ENCODE measurements around the gene PGBD5.

DNA sequence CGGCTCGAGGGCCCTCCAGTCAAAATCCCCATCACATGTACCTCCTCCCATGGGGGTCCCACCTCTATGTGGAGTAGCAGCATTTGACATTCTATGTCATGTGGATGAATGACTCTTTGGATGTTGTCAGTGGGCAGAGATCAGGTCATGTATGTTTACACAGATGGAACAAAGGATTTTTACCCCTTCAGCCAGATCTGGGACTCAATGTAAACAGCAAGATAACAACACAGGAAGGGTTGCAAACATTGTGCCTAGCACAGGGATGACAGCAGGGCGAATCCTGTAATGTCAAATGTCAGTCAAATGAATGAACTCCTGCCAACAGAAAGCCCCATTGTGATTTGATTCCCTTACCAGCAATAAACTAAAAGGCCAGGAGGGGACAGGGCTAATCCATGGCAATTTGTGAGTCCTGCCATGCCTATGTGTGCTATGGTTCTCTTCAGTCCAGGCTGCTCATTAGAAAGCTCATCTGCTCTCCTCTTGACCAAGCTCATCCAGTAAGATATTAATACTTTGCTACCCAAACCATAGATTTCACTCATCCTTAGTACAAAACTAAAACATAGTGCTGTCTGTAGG, 60.3 kb downstream of the PGBD5 start:
- TF ChIP-seq, protein P1, sequence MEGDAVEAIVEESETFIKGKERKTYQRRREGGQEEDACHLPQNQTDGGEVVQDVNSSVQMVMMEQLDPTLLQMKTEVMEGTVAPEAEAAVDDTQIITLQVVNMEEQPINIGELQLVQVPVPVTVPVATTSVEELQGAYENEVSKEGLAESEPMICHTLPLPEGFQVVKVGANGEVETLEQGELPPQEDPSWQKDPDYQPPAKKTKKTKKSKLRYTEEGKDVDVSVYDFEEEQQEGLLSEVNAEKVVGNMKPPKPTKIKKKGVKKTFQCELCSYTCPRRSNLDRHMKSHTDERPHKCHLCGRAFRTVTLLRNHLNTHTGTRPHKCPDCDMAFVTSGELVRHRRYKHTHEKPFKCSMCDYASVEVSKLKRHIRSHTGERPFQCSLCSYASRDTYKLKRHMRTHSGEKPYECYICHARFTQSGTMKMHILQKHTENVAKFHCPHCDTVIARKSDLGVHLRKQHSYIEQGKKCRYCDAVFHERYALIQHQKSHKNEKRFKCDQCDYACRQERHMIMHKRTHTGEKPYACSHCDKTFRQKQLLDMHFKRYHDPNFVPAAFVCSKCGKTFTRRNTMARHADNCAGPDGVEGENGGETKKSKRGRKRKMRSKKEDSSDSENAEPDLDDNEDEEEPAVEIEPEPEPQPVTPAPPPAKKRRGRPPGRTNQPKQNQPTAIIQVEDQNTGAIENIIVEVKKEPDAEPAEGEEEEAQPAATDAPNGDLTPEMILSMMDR (conservative IDR thresholded peaks at IDR 0.05 in 1 of 2, IDR thresholded peaks at IDR 0.05 in 1 of 2; ENCODE audit: low read depth in 1 of 2, low read length in 2 of 2), result no peak
- TF ChIP-seq EZH2 (IDR thresholded peaks at IDR 0.05; ENCODE audit: low read length, missing control alignments), result no peak

All from fibroblast of lung (primary cell).